Lower leg skin (tissue), 3 donors: ENCODE results near the gene PDZD7.
A peak's percentile ranks its signal among the peaks of the same experiment; 100 is the strongest.

Experiments used
- CTCF ChIP-seq, 3 donors: fragments of 450-650 bp; IDR thresholded peaks; one replicate each; pipeline ENCODE4 v1.5.1; 2016; ENCODE audit warnings: antibody characterized with exemption in 3 of 3, mild to moderate bottlenecking in 3 of 3, moderate library complexity in 2 of 3
- POLR2A ChIP-seq, 2 donors: fragments of 450-650 bp; IDR thresholded peaks; one replicate each; pipeline ENCODE4 v1.6.1; 2016 to 2017; ENCODE audit warnings: antibody characterized with exemption in 2 of 2, mild to moderate bottlenecking in 1 of 2, moderate library complexity in 1 of 2

- TF ChIP-seq CTCF (IDR thresholded peaks at IDR 0.05) (peak in 1 of 3 donors; percentile 60), POLR2A (IDR thresholded peaks at IDR 0.05) (no peak)
Measured at GRCh38 chr10:101041252-101041761, 10.4 kb upstream of the PDZD7 start.
